Osteoblast (primary cell): ENCODE data around the gene MMRN2. TPM values are rescaled to one million over a fixed set of nuclear protein-coding genes. Genes with fewer than 3 reads are reported as not detected.

Experiments used
- DNase-seq: peaks from one replicate; pipeline ENCODE4 v3.0.0; 2011; ENCODE audit warnings: low spot score, mixed read lengths; ENCODE audit not compliant: insufficient read length; ENCODE audit errors: missing footprints
- H2AFZ ChIP-seq: 2 replicates; pipeline ENCODE4 v1.6.0; 2011; ENCODE audit warnings: mild to moderate bottlenecking, low read length
- H3K27ac ChIP-seq: 2 replicates; pipeline ENCODE4 v1.5.1; 2011; ENCODE audit warnings: mild to moderate bottlenecking, low read depth, low read length, moderate library complexity
- H3K27me3 ChIP-seq: 2 replicates; pipeline ENCODE4 v1.6.0; 2012; ENCODE audit warnings: mild to moderate bottlenecking, control low read depth, inconsistent platforms, low read length, moderate library complexity; ENCODE audit not compliant: insufficient read depth
- H3K36me3 ChIP-seq: 2 replicates; pipeline ENCODE4 v1.5.1; 2011; ENCODE audit warnings: mild to moderate bottlenecking, low read length, control low read depth, moderate library complexity; ENCODE audit not compliant: insufficient read depth
- H3K4me1 ChIP-seq: 2 replicates; pipeline ENCODE4 v1.5.1; 2011; ENCODE audit warnings: mild to moderate bottlenecking, low read length, control low read depth, moderate library complexity; ENCODE audit not compliant: insufficient read depth
- H3K4me2 ChIP-seq: 2 replicates; pipeline ENCODE4 v1.6.0; 2011; ENCODE audit warnings: mild to moderate bottlenecking, low read length; ENCODE audit not compliant: insufficient read depth
- H3K4me3 ChIP-seq: fragments of 200-600 bp; sonication (generic); 3 replicates; pipeline ENCODE4 v1.5.1; 2012; ENCODE audit warnings: mild to moderate bottlenecking, low read length, inconsistent platforms; ENCODE audit not compliant: insufficient read depth
- H3K79me2 ChIP-seq: 2 replicates; pipeline ENCODE4 v1.6.0; 2012; ENCODE audit warnings: mild to moderate bottlenecking, low read length, control low read depth, inconsistent platforms; ENCODE audit not compliant: insufficient read depth
- H3K9me3 ChIP-seq: 2 replicates; pipeline ENCODE4 v1.5.1; 2011; ENCODE audit warnings: low read depth, low read length, control low read depth
- H4K20me1 ChIP-seq: 2 replicates; pipeline ENCODE4 v1.6.0; 2012; ENCODE audit warnings: mild to moderate bottlenecking, low read length, control low read depth; ENCODE audit not compliant: insufficient read depth
- CTCF ChIP-seq: IDR thresholded peaks from 2 replicates; pipeline ENCODE4 v1.5.1; 2011; ENCODE audit warnings: mild to moderate bottlenecking, low read depth, low read length, moderate library complexity; ENCODE audit errors: extremely low read depth
- total RNA-seq: library from RNA; depleted of rRNA; stranded (reverse); fragments of >200 nt; gene quantifications from 2 replicates; pipeline ENCODE4 v1.2.3, GENCODE V29; 2012

MMRN2 gene
- total RNA-seq, 1 donor = 1.1 TPM

GRCh38 chr10:86931872-86932271 is 25.5 kb downstream of the MMRN2 start:
- Histone ChIP-seq H2AFZ (no peak overlapping the region), H3K4me1 (peaks cover 18% of the 10 kb centered on the region), H3K36me3 (peaks cover 4% of the 10 kb centered on the region), H3K27ac (peak overlapping the region; percentile 11), H3K9me3 (no peaks in the 10 kb centered on the region), H3K4me2 (peak overlapping the region; percentile 31), H3K27me3 (no peaks in the 10 kb centered on the region), H3K79me2 (no peaks in the 10 kb centered on the region), H4K20me1 (no peaks in the 10 kb centered on the region), H3K4me3 (no peak overlapping the region)
- no peak for TF ChIP-seq CTCF
- peak; percentile 47 for DNase-seq

- Histone ChIP-seq H4K20me1 (no peaks in the 10 kb centered on the region), H3K9me3 (no peaks in the 10 kb centered on the region), H3K27ac (no peak overlapping the region), H3K4me1 (peaks cover 14% of the 10 kb centered on the region), H3K79me2 (no peaks in the 10 kb centered on the region), H2AFZ (no peak overlapping the region), H3K36me3 (peaks cover 4% of the 10 kb centered on the region), H3K27me3 (no peaks in the 10 kb centered on the region), H3K4me2 (no peak overlapping the region), H3K4me3 (no peak overlapping the region)
- no peak for TF ChIP-seq CTCF
- DNase-seq = no peak
Observed at GRCh38 chr10:86929468-86930380, 27.7 kb downstream of the MMRN2 start.

- H2AFZ ChIP-seq = no peak overlapping the region
- no peak for DNase-seq
- no peak overlapping the region for H3K4me3 ChIP-seq
- no peaks in the 10 kb centered on the region for H3K27me3 ChIP-seq
- no peak for TF ChIP-seq CTCF
- no peaks in the 10 kb centered on the region for H3K9me3 ChIP-seq
- H3K4me1 ChIP-seq = peaks cover 3% of the 10 kb centered on the region
- H4K20me1 ChIP-seq = no peaks in the 10 kb centered on the region
- H3K4me2 ChIP-seq = no peak overlapping the region
- peaks cover 38% of the 10 kb centered on the region for H3K36me3 ChIP-seq
- no peak overlapping the region for H3K27ac ChIP-seq
- H3K79me2 ChIP-seq = no peaks in the 10 kb centered on the region
Observed at GRCh38 chr10:86922553-86922961, 34.9 kb downstream of the MMRN2 start.

- Histone ChIP-seq H2AFZ (no peak overlapping the region), H3K9me3 (no peaks in the 10 kb centered on the region), H3K4me2 (no peak overlapping the region), H3K27ac (no peak overlapping the region), H4K20me1 (no peaks in the 10 kb centered on the region), H3K79me2 (no peaks in the 10 kb centered on the region), H3K36me3 (peaks cover 47% of the 10 kb centered on the region), H3K4me3 (no peak overlapping the region), H3K27me3 (no peaks in the 10 kb centered on the region), H3K4me1 (peaks cover 3% of the 10 kb centered on the region)
- no peak for TF ChIP-seq CTCF
- no peak for DNase-seq
Observed at GRCh38 chr10:86918022-86918471, 39.4 kb downstream of the MMRN2 start.
